ENCODE results near the gene RAVER1.
A peak's percentile ranks its signal among the peaks of the same experiment; 100 is the strongest.
"Not testable (repeated sequence)": the region's sequence is repeated elsewhere in the genome, so short reads cannot be mapped to it uniquely, and the experiment has no call there.

RAVER1 gene

GRCh38 chr19:10332965-10333757 is at the start of gene RAVER1:
Gene RAVER1, minus strand, starts transcription at chr19:10333529. Its CDS starts 22 bp downstream, at chr19:10333507.
- DNase-seq: peak; percentile 97 to 98

GRCh38 chr19:10383223-10383499 is 49.8 kb upstream of the RAVER1 start:
- DNase-seq: not testable (repeated sequence)

GRCh38 chr19:10380313-10381102 is 47.2 kb upstream of the RAVER1 start, which contains the start of gene TYK2:
Gene TYK2, minus strand, starts transcription at chr19:10380572. Its CDS starts 2,166 bp downstream, at chr19:10378406.
- peak; percentile 97 to 98 for DNase-seq

GRCh38 chr19:10379880-10380312 is 46.6 kb upstream of the RAVER1 start:
- no peak for DNase-seq

- DNase-seq: no peak
These were observed 44.8 kb upstream of the RAVER1 start for GRCh38 chr19:10378124-10378523.

GRCh38 chr19:10377140-10377640 is 43.9 kb upstream of the RAVER1 start:
- not testable (repeated sequence) for DNase-seq

- DNase-seq: no peak
These were observed 41.6 kb upstream of the RAVER1 start for GRCh38 chr19:10374931-10375330.

- DNase-seq: peak in 1 of 2 donors; percentile 54
These were observed 39.4 kb upstream of the RAVER1 start for GRCh38 chr19:10372690-10373089.

- no peak for DNase-seq
These were observed 34.9 kb upstream of the RAVER1 start for GRCh38 chr19:10368101-10368803.

GRCh38 chr19:10366950-10367512 is 33.7 kb upstream of the RAVER1 start:
- DNase-seq: not testable (repeated sequence)

- no peak for DNase-seq
These were observed 32.2 kb upstream of the RAVER1 start for GRCh38 chr19:10365518-10365917.

- DNase-seq: no peak
These were observed 31.3 kb upstream of the RAVER1 start for GRCh38 chr19:10364644-10365043.

- DNase-seq: no peak
These were observed 30.5 kb upstream of the RAVER1 start for GRCh38 chr19:10363789-10364281.

GRCh38 chr19:10362259-10362658 is 28.9 kb upstream of the RAVER1 start:
- DNase-seq: no peak

GRCh38 chr19:10361569-10362011 is 28.3 kb upstream of the RAVER1 start:
- no peak for DNase-seq

GRCh38 chr19:10356431-10356830 is 23.1 kb upstream of the RAVER1 start:
- no peak for DNase-seq

GRCh38 chr19:10353793-10354391 is 20.6 kb upstream of the RAVER1 start:
- DNase-seq: peak; percentile 33 to 42

- DNase-seq: no peak
These were observed 19.7 kb upstream of the RAVER1 start for GRCh38 chr19:10352764-10353671.

- DNase-seq: peak in 1 of 2 donors; percentile 51
These were observed 13.2 kb upstream of the RAVER1 start for GRCh38 chr19:10346509-10346908.

- DNase-seq: no peak
These were observed 11.5 kb upstream of the RAVER1 start for GRCh38 chr19:10344780-10345179.

- DNase-seq: no peak
These were observed 10.2 kb upstream of the RAVER1 start for GRCh38 chr19:10343495-10343894.

Data from CD4-positive, alpha-beta T cell treated with Interferon alpha-2 for 1 hour (primary cell).